Measurements from ENCODE around the gene DAAM2.

DAAM2 gene

DNA sequence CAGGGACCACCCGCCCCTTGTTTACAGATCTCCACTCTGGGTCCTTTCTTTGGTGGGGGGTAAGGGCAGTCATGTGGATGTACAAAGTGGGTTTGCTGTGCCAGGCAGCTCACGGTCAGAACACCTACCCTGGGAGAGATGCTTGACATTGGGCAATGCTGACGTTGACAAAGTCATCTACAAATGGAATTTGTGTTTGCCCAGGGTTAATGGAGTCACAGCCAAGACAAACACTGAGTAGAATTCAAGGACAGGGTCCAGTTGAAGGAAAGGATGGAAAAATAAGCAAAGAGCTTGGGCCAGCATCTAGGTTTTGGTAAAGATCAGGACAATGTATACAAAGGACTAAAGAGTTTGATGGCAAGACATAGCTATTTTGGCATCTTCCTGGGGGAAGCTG, 87.4 kb downstream of the DAAM2 start:
- no peak overlapping the region for H3K4me2 ChIP-seq (ENCODE audit: low read length)
- no peak overlapping the region for H3K4me3 ChIP-seq (ENCODE audit: low read length)
- no peak for DNase-seq
- H2BK15ac ChIP-seq (replicated peaks; ENCODE audit: low read depth) = no peak overlapping the region
- no peak overlapping the region for H2BK5ac ChIP-seq (ENCODE audit: low read length)
- no peak overlapping the region for H4K5ac ChIP-seq (ENCODE audit: low read length)
- no peak overlapping the region for H3K18ac ChIP-seq (ENCODE audit: low read length)
- H3K27ac ChIP-seq (ENCODE audit: low read depth, low read length) = no peak overlapping the region
- no peaks in the 10 kb centered on the region for H3K4me1 ChIP-seq (ENCODE audit: control insufficient read depth, low read depth, low read length)
- H3K56ac ChIP-seq (ENCODE audit: low read length) = no peak overlapping the region
- H3K27me3 ChIP-seq (ENCODE audit: insufficient read depth, low read length, poor library complexity) = no peaks in the 10 kb centered on the region
- no peaks in the 10 kb centered on the region for H3K79me2 ChIP-seq (ENCODE audit: control insufficient read depth, insufficient read depth, low read length)
- H3K23ac ChIP-seq (ENCODE audit: low read length) = no peak overlapping the region
- no peak overlapping the region for H3K4ac ChIP-seq (ENCODE audit: low read depth, low read length)
- no peak overlapping the region for H2AK5ac ChIP-seq (ENCODE audit: low read length)
- no CpG with 5 or more reads among the region's 3 CpGs for WGBS (ENCODE audit: extremely low coverage, insufficient coverage, low lambda C conversion rate)
- no peak overlapping the region for H4K8ac ChIP-seq (ENCODE audit: low read depth, low read length)
- no peak overlapping the region for H2BK120ac ChIP-seq (ENCODE audit: low read depth, low read length)
- H3K36me3 ChIP-seq (ENCODE audit: control insufficient read depth, insufficient read depth, low read length) = no peaks in the 10 kb centered on the region
- H3K9ac ChIP-seq (ENCODE audit: low read length) = no peak overlapping the region
- H3K79me1 ChIP-seq (ENCODE audit: low read length) = no peaks in the 10 kb centered on the region

DNA sequence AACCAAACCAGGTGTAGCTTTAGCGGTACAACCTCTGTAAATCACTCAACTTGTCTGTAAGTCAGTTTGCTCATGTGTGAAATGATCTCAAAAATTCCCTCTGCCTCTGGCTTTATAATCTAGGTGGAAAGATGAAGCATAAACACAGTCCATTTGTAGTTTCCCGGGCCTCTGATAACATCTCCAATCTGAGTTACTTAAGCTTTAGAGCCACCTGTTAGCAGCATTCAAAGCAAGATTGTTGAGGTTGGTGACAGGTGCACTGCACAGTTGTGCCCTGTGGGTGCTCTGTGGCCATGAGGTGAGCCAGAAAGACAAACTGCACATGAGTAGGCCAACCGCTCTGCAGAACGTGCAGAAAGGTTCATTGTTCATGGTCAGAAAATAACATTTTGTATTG, 88.4 kb downstream of the DAAM2 start:
- H3K4ac ChIP-seq (ENCODE audit: low read depth, low read length) = no peak overlapping the region
- DNase-seq = no peak
- H4K5ac ChIP-seq (ENCODE audit: low read length) = no peak overlapping the region
- no peak overlapping the region for H3K9ac ChIP-seq (ENCODE audit: low read length)
- H3K23ac ChIP-seq (ENCODE audit: low read length) = no peak overlapping the region
- H2AK5ac ChIP-seq (ENCODE audit: low read length) = no peak overlapping the region
- no peaks in the 10 kb centered on the region for H3K27me3 ChIP-seq (ENCODE audit: insufficient read depth, low read length, poor library complexity)
- H3K4me3 ChIP-seq (ENCODE audit: low read length) = no peak overlapping the region
- no peak overlapping the region for H3K4me2 ChIP-seq (ENCODE audit: low read length)
- H4K8ac ChIP-seq (ENCODE audit: low read depth, low read length) = no peak overlapping the region
- H2BK15ac ChIP-seq (replicated peaks; ENCODE audit: low read depth) = no peak overlapping the region
- H3K18ac ChIP-seq (ENCODE audit: low read length) = no peak overlapping the region
- no peak overlapping the region for H3K56ac ChIP-seq (ENCODE audit: low read length)
- H2BK120ac ChIP-seq (ENCODE audit: low read depth, low read length) = no peak overlapping the region
- H2BK5ac ChIP-seq (ENCODE audit: low read length) = no peak overlapping the region
- no peaks in the 10 kb centered on the region for H3K79me2 ChIP-seq (ENCODE audit: control insufficient read depth, insufficient read depth, low read length)
- no peaks in the 10 kb centered on the region for H3K79me1 ChIP-seq (ENCODE audit: low read length)
- H3K27ac ChIP-seq (ENCODE audit: low read depth, low read length) = no peak overlapping the region
- no peaks in the 10 kb centered on the region for H3K36me3 ChIP-seq (ENCODE audit: control insufficient read depth, insufficient read depth, low read length)
- WGBS (ENCODE audit: extremely low coverage, insufficient coverage, low lambda C conversion rate) = no CpG with 5 or more reads among the region's 4 CpGs
- no peaks in the 10 kb centered on the region for H3K4me1 ChIP-seq (ENCODE audit: control insufficient read depth, low read depth, low read length)

DNA sequence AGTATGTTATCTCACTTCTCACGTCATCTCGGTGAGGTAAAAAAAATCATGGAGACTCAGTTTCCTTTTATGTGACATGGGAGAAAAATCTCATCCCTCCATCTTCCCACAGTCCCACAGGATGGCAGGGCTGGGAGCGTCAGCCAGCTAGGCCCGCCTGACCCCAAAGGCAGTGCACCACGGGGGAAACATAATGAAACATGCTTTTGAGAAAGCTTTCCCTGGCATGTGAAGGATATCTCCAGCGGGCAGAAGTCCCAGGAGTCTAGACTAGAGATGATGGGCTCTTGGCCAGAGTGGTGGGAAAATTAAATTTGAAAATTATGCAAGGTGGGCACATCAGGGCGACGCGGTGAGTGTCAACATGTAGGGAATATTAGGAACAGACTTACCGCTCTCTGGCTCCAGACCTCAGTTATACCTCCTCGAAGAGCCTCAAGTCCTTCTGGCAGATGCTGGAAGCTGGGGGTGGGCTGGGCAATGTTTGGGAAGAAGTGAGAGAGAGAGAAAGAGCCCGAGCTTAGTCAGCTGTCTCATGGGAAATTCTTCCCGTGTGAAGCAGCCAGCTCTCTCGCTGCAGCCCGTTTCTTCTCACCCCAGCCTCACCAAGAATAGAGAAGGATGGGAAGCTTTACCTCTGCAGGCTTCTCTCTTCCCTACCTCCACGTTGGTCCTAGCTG, 89.8 kb downstream of the DAAM2 start:
- no peak overlapping the region for H3K18ac ChIP-seq (ENCODE audit: low read length)
- no peak overlapping the region for H4K8ac ChIP-seq (ENCODE audit: low read depth, low read length)
- DNase-seq = no peak
- no peak overlapping the region for H2BK5ac ChIP-seq (ENCODE audit: low read length)
- H2BK15ac ChIP-seq (replicated peaks; ENCODE audit: low read depth) = no peak overlapping the region
- no peaks in the 10 kb centered on the region for H3K79me1 ChIP-seq (ENCODE audit: low read length)
- H3K79me2 ChIP-seq (ENCODE audit: control insufficient read depth, insufficient read depth, low read length) = no peaks in the 10 kb centered on the region
- no peak overlapping the region for H3K23ac ChIP-seq (ENCODE audit: low read length)
- H3K36me3 ChIP-seq (ENCODE audit: control insufficient read depth, insufficient read depth, low read length) = no peaks in the 10 kb centered on the region
- no peak overlapping the region for H3K27ac ChIP-seq (ENCODE audit: low read depth, low read length)
- H3K4ac ChIP-seq (ENCODE audit: low read depth, low read length) = no peak overlapping the region
- WGBS (ENCODE audit: extremely low coverage, insufficient coverage, low lambda C conversion rate) = no CpG with 5 or more reads among the region's 16 CpGs
- H3K27me3 ChIP-seq (ENCODE audit: insufficient read depth, low read length, poor library complexity) = no peaks in the 10 kb centered on the region
- no peak overlapping the region for H3K9ac ChIP-seq (ENCODE audit: low read length)
- no peak overlapping the region for H3K4me3 ChIP-seq (ENCODE audit: low read length)
- no peak overlapping the region for H2AK5ac ChIP-seq (ENCODE audit: low read length)
- H3K56ac ChIP-seq (ENCODE audit: low read length) = no peak overlapping the region
- H2BK120ac ChIP-seq (ENCODE audit: low read depth, low read length) = no peak overlapping the region
- no peak overlapping the region for H4K5ac ChIP-seq (ENCODE audit: low read length)
- H3K4me1 ChIP-seq (ENCODE audit: control insufficient read depth, low read depth, low read length) = no peaks in the 10 kb centered on the region
- no peak overlapping the region for H3K4me2 ChIP-seq (ENCODE audit: low read length)

DNA sequence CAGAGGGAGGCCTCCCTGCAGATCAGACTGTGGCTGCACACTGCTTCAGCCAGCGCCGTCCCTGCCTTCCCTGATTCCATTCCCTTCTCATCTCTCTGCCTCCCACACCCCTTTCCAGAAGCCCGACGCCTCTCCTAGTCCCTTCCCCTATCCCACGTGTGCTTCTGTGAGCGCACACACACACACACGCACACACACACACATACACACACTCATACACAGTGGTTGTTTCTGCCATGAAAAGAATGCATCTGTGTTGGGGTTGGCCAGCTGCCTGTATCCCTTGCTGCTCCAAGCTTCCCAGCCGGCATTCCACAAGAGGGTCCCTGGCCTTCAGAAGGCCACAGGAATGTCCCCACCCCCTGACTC, 90.3 kb downstream of the DAAM2 start:
- no peak overlapping the region for H3K9ac ChIP-seq (ENCODE audit: low read length)
- no peak overlapping the region for H3K4ac ChIP-seq (ENCODE audit: low read depth, low read length)
- no peak overlapping the region for H3K27ac ChIP-seq (ENCODE audit: low read depth, low read length)
- H3K4me1 ChIP-seq (ENCODE audit: control insufficient read depth, low read depth, low read length) = peaks cover 3% of the 10 kb centered on the region
- no peak overlapping the region for H2BK120ac ChIP-seq (ENCODE audit: low read depth, low read length)
- no peak overlapping the region for H4K8ac ChIP-seq (ENCODE audit: low read depth, low read length)
- no peak for DNase-seq
- no peaks in the 10 kb centered on the region for H3K27me3 ChIP-seq (ENCODE audit: insufficient read depth, low read length, poor library complexity)
- no peaks in the 10 kb centered on the region for H3K79me1 ChIP-seq (ENCODE audit: low read length)
- no peaks in the 10 kb centered on the region for H3K79me2 ChIP-seq (ENCODE audit: control insufficient read depth, insufficient read depth, low read length)
- H3K36me3 ChIP-seq (ENCODE audit: control insufficient read depth, insufficient read depth, low read length) = no peaks in the 10 kb centered on the region
- no peak overlapping the region for H3K56ac ChIP-seq (ENCODE audit: low read length)
- no peak overlapping the region for H3K18ac ChIP-seq (ENCODE audit: low read length)
- H3K4me3 ChIP-seq (ENCODE audit: low read length) = no peak overlapping the region
- H2BK15ac ChIP-seq (replicated peaks; ENCODE audit: low read depth) = no peak overlapping the region
- no peak overlapping the region for H2AK5ac ChIP-seq (ENCODE audit: low read length)
- WGBS (ENCODE audit: extremely low coverage, insufficient coverage, low lambda C conversion rate) = no CpG with 5 or more reads among the region's 8 CpGs
- H2BK5ac ChIP-seq (ENCODE audit: low read length) = no peak overlapping the region
- no peak overlapping the region for H3K4me2 ChIP-seq (ENCODE audit: low read length)
- H4K5ac ChIP-seq (ENCODE audit: low read length) = no peak overlapping the region
- no peak overlapping the region for H3K23ac ChIP-seq (ENCODE audit: low read length)

DNA sequence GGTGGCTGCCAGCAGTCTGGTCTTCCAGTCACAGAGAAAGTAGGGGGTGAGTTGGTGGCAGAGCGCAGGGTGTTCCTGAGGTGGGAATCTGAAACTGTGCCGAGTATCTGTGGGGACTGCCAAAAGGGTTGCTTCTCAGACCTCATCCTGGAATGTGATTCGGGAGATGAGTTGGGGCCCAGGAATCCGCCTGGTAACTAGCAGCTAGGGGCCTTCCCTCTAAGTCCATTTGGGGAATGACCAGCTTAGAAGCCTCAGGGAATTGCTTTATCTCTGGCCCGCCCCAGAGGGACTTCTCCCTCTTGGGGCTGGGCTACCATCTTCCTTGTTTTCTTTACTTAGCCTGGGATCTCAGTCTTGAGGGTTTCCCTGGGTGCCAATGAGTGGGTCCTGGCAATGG, 92.5 kb downstream of the DAAM2 start:
- Histone ChIP-seq H3K4me2 (ENCODE audit: low read length) (no peak overlapping the region), H3K18ac (ENCODE audit: low read length) (no peak overlapping the region), H3K79me2 (ENCODE audit: control insufficient read depth, insufficient read depth, low read length) (no peaks in the 10 kb centered on the region), H2BK15ac (replicated peaks; ENCODE audit: low read depth) (no peak overlapping the region), H3K56ac (ENCODE audit: low read length) (no peak overlapping the region), H3K4me1 (ENCODE audit: control insufficient read depth, low read depth, low read length) (peaks cover 3% of the 10 kb centered on the region), H2AK5ac (ENCODE audit: low read length) (no peak overlapping the region), H3K4me3 (ENCODE audit: low read length) (no peak overlapping the region), H4K8ac (ENCODE audit: low read depth, low read length) (no peak overlapping the region), H4K5ac (ENCODE audit: low read length) (no peak overlapping the region), H2BK120ac (ENCODE audit: low read depth, low read length) (no peak overlapping the region), H3K9ac (ENCODE audit: low read length) (no peak overlapping the region), H3K23ac (ENCODE audit: low read length) (no peak overlapping the region), H2BK5ac (ENCODE audit: low read length) (no peak overlapping the region), H3K79me1 (ENCODE audit: low read length) (no peaks in the 10 kb centered on the region), H3K4ac (ENCODE audit: low read depth, low read length) (no peak overlapping the region), H3K27me3 (ENCODE audit: insufficient read depth, low read length, poor library complexity) (no peaks in the 10 kb centered on the region), H3K36me3 (ENCODE audit: control insufficient read depth, insufficient read depth, low read length) (no peaks in the 10 kb centered on the region), H3K27ac (ENCODE audit: low read depth, low read length) (no peak overlapping the region)
- WGBS (ENCODE audit: extremely low coverage, insufficient coverage, low lambda C conversion rate) = no CpG with 5 or more reads among the region's 5 CpGs
- no peak for DNase-seq

DNA sequence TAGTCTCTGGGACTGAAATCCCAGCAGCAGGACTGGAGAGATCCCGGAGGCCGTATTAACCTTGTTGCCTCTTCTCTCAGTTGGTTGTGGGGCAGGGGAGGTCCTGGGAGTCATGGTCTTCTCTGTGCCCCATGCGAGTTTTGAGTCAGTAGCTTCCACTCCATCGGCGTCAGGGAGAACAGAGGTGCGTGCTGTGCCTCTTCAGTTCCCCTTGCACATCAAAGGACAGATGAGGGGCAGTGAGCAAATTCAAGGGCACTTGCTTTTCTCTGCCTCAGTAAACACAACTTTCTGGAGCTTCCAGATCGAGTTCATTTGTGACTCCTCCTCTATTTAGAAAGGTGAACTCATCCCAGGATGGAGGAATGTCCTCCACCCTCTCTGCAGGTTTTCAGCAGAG, 93.5 kb downstream of the DAAM2 start:
- no peak overlapping the region for H3K27ac ChIP-seq (ENCODE audit: low read depth, low read length)

More for the DNA sequence above, 93.5 kb downstream of the DAAM2 start:
- no peaks in the 10 kb centered on the region for H3K36me3 ChIP-seq (ENCODE audit: control insufficient read depth, insufficient read depth, low read length)
- no peak overlapping the region for H2BK15ac ChIP-seq (replicated peaks; ENCODE audit: low read depth)
- H3K4me3 ChIP-seq (ENCODE audit: low read length) = no peak overlapping the region
- no peak overlapping the region for H3K56ac ChIP-seq (ENCODE audit: low read length)
- no peak for DNase-seq
- no peak overlapping the region for H2BK120ac ChIP-seq (ENCODE audit: low read depth, low read length)
- H3K79me1 ChIP-seq (ENCODE audit: low read length) = no peaks in the 10 kb centered on the region
- no peak overlapping the region for H3K4ac ChIP-seq (ENCODE audit: low read depth, low read length)
- H3K23ac ChIP-seq (ENCODE audit: low read length) = no peak overlapping the region
- no peak overlapping the region for H2AK5ac ChIP-seq (ENCODE audit: low read length)
- H2BK5ac ChIP-seq (ENCODE audit: low read length) = no peak overlapping the region
- H3K9ac ChIP-seq (ENCODE audit: low read length) = no peak overlapping the region
- WGBS (ENCODE audit: extremely low coverage, insufficient coverage, low lambda C conversion rate) = no CpG with 5 or more reads among the region's 7 CpGs
- no peak overlapping the region for H4K8ac ChIP-seq (ENCODE audit: low read depth, low read length)
- no peak overlapping the region for H3K18ac ChIP-seq (ENCODE audit: low read length)
- H3K79me2 ChIP-seq (ENCODE audit: control insufficient read depth, insufficient read depth, low read length) = no peaks in the 10 kb centered on the region
- H3K27me3 ChIP-seq (ENCODE audit: insufficient read depth, low read length, poor library complexity) = no peaks in the 10 kb centered on the region
- H3K4me1 ChIP-seq (ENCODE audit: control insufficient read depth, low read depth, low read length) = peaks cover 3% of the 10 kb centered on the region
- no peak overlapping the region for H3K4me2 ChIP-seq (ENCODE audit: low read length)
- no peak overlapping the region for H4K5ac ChIP-seq (ENCODE audit: low read length)
